Upper lobe of left lung (tissue), 6 donors: Measurements from ENCODE around the gene ST6GALNAC2. TPM values are rescaled to one million over a fixed set of nuclear protein-coding genes. Genes with fewer than 3 reads are reported as not detected.
"Not testable (repeated sequence)": the region's sequence is repeated elsewhere in the genome, so short reads cannot be mapped to it uniquely, and the experiment has no call there.

Source experiments
- ATAC-seq, 2 donors: fragments of 200-7000 bp; cut with Tn5 transposase; one replicate each; pipeline ENCODE4 v1.9.1; 2022; ENCODE audit warnings: mild to moderate bottlenecking in 2 of 2, moderate library complexity in 2 of 2; ENCODE audit not compliant: low FRiP score in 2 of 2
- DNase-seq, 2 donors: peaks; one replicate each; pipeline ENCODE4 v3.0.0-alpha.2; 2019 to 2020
- H3K27ac ChIP-seq, 4 donors: fragments of 200-600 bp; sonication (generic); one replicate each; pipeline ENCODE4 v1.5.1; 2016 to 2019
- H3K27me3 ChIP-seq, 4 donors: fragments of 200-600 bp; sonication (generic); one replicate each; pipeline ENCODE4 v1.5.1; 2017 to 2019
- H3K36me3 ChIP-seq, 4 donors: fragments of 200-600 bp; sonication (generic); one replicate each; pipeline ENCODE4 v1.5.1; 2016 to 2019
- H3K4me1 ChIP-seq, 4 donors: fragments of 200-600 bp; sonication (generic); one replicate each; pipeline ENCODE4 v1.5.1; 2018 to 2019
- H3K4me3 ChIP-seq, 4 donors: fragments of 200-600 bp; sonication (generic); one replicate each; pipeline ENCODE4 v1.5.1; 2017 to 2019; ENCODE audit warnings: mild to moderate bottlenecking in 2 of 4, moderate library complexity in 1 of 4
- H3K9me3 ChIP-seq, 4 donors: fragments of 200-600 bp; sonication (generic); one replicate each; pipeline ENCODE4 v1.5.1; 2018 to 2019
- EP300 ChIP-seq, 4 donors: sonication (generic); formaldehyde crosslinking; IDR thresholded peaks; one replicate each; pipeline ENCODE4 v1.5.1; 2017; ENCODE audit warnings: antibody characterized with exemption in 4 of 4, control low read depth in 2 of 4
- POLR2A ChIP-seq, 4 donors: fragments of 450-650 bp; IDR thresholded peaks; one replicate each; pipeline ENCODE4 v1.5.1; 2016 to 2017; ENCODE audit warnings: antibody characterized with exemption in 4 of 4, mild to moderate bottlenecking in 2 of 4
- POLR2AphosphoS5 ChIP-seq, 2 donors: sonication (generic); formaldehyde crosslinking; IDR thresholded peaks; one replicate each; pipeline ENCODE4 v1.5.1; 2017; ENCODE audit warnings: antibody characterized with exemption in 2 of 2
- WGBS, 2 donors: methylation state at CpG; one replicate each; pipeline ENCODE4 v1.1.5; 2017 to 2018; 5-methylcytosine and 5-hydroxymethylcytosine counted together
- total RNA-seq, 6 donors: library from RNA; depleted of rRNA in 4 of 6; stranded (reverse); fragments of >200 nt in 4 of 6; gene quantifications; one replicate each; pipeline versions ENCODE4 v1.1.0 to v1.2.1, GENCODE V29; 2016 to 2021
- TF ChIP-seq, protein P1 (sequence below), 6 experiments: fragments of 450-650 bp in 4 of 6; fragments of 200-600 bp in 2 of 6; sonication (generic) in 2 of 6; IDR thresholded peaks; one replicate each; pipeline ENCODE4 v1.5.1; 2016 to 2019; ENCODE audit warnings: antibody characterized with exemption in 6 of 6
- donor health status: DM: no; HTN: no; CAD: no; lungs with moderate emphysema.
- donor health status: DM: no; HTN: yes; CAD: no; lungs with severe emphysema.

Gene ST6GALNAC2
- total RNA-seq, 6 donors from 2014 or later = 24.4 to 63.5 (median 39.8) TPM

DNA sequence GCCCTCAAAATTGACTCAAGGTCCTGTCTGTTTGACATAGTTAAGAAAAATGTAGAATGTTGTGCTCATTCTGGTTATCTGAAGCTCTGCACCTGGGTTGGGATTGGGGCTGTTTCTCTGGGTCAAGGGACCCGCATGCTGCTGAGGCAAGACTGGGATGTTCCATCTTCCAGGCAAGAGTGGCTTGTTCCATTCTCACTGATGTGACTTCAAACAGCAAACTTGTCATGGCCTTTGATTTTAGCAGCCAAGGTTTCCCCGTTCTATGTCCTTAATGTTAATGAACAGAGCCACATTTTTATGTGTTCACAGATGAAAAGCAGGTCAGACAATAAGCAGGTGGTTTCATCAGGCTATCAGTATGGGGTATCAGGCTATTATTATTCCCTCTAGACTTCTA, 32.2 kb upstream of the ST6GALNAC2 start:
- TF ChIP-seq, protein P1, sequence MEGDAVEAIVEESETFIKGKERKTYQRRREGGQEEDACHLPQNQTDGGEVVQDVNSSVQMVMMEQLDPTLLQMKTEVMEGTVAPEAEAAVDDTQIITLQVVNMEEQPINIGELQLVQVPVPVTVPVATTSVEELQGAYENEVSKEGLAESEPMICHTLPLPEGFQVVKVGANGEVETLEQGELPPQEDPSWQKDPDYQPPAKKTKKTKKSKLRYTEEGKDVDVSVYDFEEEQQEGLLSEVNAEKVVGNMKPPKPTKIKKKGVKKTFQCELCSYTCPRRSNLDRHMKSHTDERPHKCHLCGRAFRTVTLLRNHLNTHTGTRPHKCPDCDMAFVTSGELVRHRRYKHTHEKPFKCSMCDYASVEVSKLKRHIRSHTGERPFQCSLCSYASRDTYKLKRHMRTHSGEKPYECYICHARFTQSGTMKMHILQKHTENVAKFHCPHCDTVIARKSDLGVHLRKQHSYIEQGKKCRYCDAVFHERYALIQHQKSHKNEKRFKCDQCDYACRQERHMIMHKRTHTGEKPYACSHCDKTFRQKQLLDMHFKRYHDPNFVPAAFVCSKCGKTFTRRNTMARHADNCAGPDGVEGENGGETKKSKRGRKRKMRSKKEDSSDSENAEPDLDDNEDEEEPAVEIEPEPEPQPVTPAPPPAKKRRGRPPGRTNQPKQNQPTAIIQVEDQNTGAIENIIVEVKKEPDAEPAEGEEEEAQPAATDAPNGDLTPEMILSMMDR (IDR thresholded peaks at IDR 0.05) = no peak
- no peak for TF ChIP-seq EP300 (IDR thresholded peaks at IDR 0.05)
- no peak for TF ChIP-seq POLR2A (IDR thresholded peaks at IDR 0.05)
- no peak for TF ChIP-seq POLR2AphosphoS5 (IDR thresholded peaks at IDR 0.05)
- no peak for DNase-seq
- Histone ChIP-seq H3K27me3 (no peaks in the 10 kb centered on the region), H3K4me3 (no peak overlapping the region), H3K9me3 (no peaks in the 10 kb centered on the region), H3K27ac (no peak overlapping the region), H3K4me1 (no peaks in the 10 kb centered on the region), H3K36me3 (no peaks in the 10 kb centered on the region)
- WGBS, 2 donors = 90 to 98% methylated on average over 2 of the region's 2 CpGs
- no peak for ATAC-seq

DNA sequence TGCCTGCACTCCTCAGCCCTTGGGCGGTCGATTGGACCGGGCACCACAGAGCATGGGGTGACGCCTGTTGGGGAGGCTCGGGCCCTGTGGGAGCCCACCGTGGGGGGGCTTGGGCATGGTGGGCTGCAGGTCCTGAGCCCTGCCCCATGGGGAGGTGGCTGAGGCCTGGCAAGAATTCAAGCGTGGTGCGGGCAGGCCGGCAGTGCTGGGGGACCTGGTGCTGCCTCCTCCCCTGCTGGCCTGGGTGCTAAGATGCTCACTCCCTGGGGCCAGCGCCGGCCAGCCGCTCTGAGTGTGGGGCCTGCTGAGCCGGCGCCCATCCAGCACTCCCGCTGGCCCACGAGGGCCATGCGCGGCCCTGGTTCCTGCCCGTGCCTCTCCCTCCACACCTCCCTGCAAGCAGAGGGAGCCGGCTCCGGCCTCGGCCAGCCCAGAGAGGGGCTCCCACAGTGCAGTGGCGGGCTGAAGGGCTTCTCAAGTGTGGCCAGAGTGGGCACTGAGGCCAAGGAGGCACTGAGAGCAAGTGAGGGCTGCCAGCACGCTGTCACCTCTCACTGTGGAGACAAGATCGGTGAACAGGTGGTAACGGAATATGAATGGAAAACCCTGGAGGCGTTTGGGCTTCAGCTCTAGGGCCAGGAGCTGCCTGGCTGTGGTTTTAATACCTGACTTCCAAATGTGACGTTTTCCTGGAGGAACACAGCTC, 29.4 kb upstream of the ST6GALNAC2 start:
- ATAC-seq = no peak
- TF ChIP-seq POLR2A (IDR thresholded peaks at IDR 0.05) = no peak
- TF ChIP-seq, protein P1 (IDR thresholded peaks at IDR 0.05) = no peak
- TF ChIP-seq EP300 (IDR thresholded peaks at IDR 0.05) = no peak
- no peak for TF ChIP-seq POLR2AphosphoS5 (IDR thresholded peaks at IDR 0.05)
- H3K36me3 ChIP-seq = no peaks in the 10 kb centered on the region
- DNase-seq = peak in 1 of 2 donors; percentile 59
- H3K4me3 ChIP-seq = no peak overlapping the region
- 94 to 98% methylated on average over 7 to 25 of the region's 28 CpGs for WGBS, 2 donors
- H3K9me3 ChIP-seq = no peaks in the 10 kb centered on the region
- no peaks in the 10 kb centered on the region for H3K4me1 ChIP-seq
- H3K27ac ChIP-seq = no peak overlapping the region
- H3K27me3 ChIP-seq = no peaks in the 10 kb centered on the region

DNA sequence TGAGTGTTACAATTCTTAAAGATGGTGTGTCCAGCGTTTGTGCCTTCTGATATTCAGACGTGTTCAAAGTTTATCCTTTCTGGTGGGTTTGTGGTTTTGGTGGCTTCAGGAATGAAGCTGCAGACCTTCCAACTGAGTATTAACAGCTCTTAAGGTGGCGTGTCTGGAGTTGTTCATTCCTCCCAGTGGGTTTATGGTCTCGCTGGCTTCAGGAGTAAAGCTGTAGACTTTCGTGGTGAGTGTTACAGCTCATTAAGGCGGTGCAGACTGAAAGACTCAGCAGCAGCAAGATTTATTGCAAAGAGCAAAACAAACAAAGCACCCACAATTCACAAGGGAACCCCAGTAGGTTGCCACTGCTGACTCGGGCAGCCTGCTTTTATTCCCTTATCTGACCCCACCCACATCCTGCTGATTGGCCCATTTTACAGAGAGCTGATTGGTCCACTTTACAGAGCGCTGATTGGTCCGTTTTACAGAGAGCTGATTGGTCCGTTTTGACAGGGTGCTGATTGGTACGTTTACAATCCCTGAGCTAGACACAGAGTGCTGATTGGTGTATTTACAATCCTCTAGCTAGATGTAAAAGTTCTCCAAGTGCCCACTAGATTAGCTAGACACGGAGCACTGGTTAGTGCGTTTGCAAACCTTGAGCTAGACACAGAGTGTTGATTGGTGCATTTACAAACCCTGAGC, 28.6 kb upstream of the ST6GALNAC2 start:
- ATAC-seq, H3K27me3 ChIP-seq, H3K27ac ChIP-seq, H3K36me3 ChIP-seq, H3K4me3 ChIP-seq, H3K4me1 ChIP-seq, DNase-seq, H3K9me3 ChIP-seq: not testable (repeated sequence)
- WGBS, 2 donors = 78 to 80% methylated on average over 11 to 13 of the region's 13 CpGs

DNA sequence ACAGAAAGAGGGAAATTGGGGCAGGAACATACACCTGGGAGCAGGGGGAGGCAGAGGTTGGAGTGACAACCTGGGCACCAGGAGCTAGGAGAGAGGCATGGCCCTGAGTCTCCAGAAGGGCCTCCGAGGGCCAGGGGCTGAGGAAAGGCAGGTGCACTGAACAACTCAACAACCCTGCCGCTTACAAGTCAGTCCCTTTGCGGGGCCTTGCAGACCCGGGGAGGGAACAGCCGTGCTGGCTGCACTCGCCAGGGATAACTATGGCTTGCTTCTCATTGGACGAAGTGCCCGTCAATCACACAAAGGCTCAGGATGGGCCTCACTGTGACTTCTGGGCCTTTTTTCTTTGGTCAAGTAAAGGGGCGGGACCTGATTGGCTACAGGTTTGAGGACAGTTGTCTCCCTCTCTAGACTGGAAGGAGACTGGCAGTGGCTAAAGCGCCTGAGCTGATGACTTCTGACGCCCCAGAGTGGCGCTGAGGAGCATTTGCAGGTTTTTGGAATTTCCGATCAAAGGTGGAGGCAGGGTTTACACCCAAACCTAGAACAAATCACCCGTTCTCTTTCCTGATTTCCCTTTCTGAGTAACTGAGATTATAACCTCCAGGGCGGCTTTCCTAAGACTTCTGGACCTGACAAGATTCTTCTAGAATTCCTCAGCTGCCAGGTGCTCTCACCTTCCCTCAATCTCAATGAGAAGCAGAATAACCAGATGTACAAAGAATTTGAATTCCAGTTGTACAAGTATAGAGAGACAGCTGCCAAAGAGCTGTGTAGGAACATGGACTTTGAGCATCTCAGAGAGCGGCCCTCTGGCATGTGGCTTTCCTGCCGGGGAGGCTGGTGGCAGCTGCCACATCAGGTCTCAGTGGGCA, 27.6 kb upstream of the ST6GALNAC2 start:
- Histone ChIP-seq H3K4me3 (no peak overlapping the region), H3K9me3 (no peaks in the 10 kb centered on the region), H3K4me1 (no peaks in the 10 kb centered on the region), H3K27me3 (no peaks in the 10 kb centered on the region), H3K27ac (no peak overlapping the region), H3K36me3 (no peaks in the 10 kb centered on the region)
- TF ChIP-seq, protein P1 (IDR thresholded peaks at IDR 0.05) = peak in 1 of 6 experiments; percentile 8
- no peak for TF ChIP-seq EP300 (IDR thresholded peaks at IDR 0.05)
- TF ChIP-seq POLR2AphosphoS5 (IDR thresholded peaks at IDR 0.05) = no peak
- 70 to 80% methylated on average over 14 to 17 of the region's 17 CpGs for WGBS, 2 donors
- ATAC-seq (peak in 1 of 2 donors; percentile 34), DNase-seq (peak in 1 of 2 donors; percentile 42)

DNA sequence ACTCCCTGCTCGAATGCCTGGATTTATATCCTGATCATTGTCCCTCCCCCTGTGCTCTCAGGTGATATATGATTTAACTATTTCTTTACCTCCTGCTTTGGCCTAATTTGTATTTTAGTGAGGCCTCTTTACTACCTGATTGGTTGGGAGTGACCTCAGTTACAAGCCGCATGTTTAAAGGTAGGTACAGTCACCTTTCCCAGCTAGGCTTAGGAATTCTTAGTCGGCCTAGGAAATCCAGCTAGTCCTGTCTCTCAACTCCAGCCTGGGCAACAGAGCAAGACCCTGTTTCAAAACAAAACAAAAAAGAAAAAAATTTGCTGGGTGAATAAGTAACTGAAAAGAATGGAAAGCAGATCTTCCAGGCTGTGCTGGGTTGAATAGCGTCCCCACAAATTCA, 26.8 kb upstream of the ST6GALNAC2 start:
- Histone ChIP-seq H3K4me1 (no peaks in the 10 kb centered on the region), H3K36me3 (no peaks in the 10 kb centered on the region), H3K9me3 (no peaks in the 10 kb centered on the region), H3K27ac (no peak overlapping the region), H3K27me3 (no peaks in the 10 kb centered on the region), H3K4me3 (no peak overlapping the region)
- TF ChIP-seq POLR2AphosphoS5 (IDR thresholded peaks at IDR 0.05) (no peak), EP300 (IDR thresholded peaks at IDR 0.05) (no peak), POLR2A (IDR thresholded peaks at IDR 0.05) (no peak)
- TF ChIP-seq, protein P1 (IDR thresholded peaks at IDR 0.05) = no peak
- WGBS, 2 donors = 87 to 91% methylated on average over 4 of the region's 4 CpGs
- no peak for ATAC-seq
- no peak for DNase-seq
